ENCODE results near the gene INTS7. TPM values are rescaled to one million over a fixed set of nuclear protein-coding genes. Genes with fewer than 3 reads are reported as not detected.

INTS7 gene
- total RNA-seq, 1 donor from 2014 or later, result 30.6 TPM

DNA sequence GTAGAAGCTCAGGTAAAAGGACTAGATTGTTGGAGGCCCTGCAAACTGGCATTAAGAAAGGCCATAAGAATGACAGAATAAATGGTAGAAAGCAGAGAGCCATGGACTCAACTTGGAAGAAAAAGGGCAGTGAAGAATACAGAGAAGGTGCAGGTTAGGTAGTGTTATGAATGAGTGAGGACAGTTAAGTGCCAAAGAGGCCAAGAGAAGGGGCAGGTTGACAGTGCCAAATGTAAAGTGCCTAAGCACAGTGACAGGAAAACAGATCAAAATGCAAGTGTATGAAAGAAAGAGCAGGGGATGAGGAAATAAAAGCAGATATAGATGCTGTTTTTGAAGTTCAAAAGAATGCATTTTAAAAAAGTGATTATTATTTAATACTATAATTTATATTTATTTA lies 43.7 kb downstream of the INTS7 start:
- Mint-ChIP-seq H3K27me3 (no peaks in the 10 kb centered on the region), H3K4me1 (ENCODE audit: low read depth) (no peaks in the 10 kb centered on the region), H3K27ac (no peak overlapping the region), H3K9me3 (ENCODE audit: low read depth) (no peaks in the 10 kb centered on the region), H3K4me3 (ENCODE audit: low read depth) (no peak overlapping the region), H3K36me3 (ENCODE audit: insufficient read depth) (peaks cover 12% of the 10 kb centered on the region)
- TF ChIP-seq, protein P1, sequence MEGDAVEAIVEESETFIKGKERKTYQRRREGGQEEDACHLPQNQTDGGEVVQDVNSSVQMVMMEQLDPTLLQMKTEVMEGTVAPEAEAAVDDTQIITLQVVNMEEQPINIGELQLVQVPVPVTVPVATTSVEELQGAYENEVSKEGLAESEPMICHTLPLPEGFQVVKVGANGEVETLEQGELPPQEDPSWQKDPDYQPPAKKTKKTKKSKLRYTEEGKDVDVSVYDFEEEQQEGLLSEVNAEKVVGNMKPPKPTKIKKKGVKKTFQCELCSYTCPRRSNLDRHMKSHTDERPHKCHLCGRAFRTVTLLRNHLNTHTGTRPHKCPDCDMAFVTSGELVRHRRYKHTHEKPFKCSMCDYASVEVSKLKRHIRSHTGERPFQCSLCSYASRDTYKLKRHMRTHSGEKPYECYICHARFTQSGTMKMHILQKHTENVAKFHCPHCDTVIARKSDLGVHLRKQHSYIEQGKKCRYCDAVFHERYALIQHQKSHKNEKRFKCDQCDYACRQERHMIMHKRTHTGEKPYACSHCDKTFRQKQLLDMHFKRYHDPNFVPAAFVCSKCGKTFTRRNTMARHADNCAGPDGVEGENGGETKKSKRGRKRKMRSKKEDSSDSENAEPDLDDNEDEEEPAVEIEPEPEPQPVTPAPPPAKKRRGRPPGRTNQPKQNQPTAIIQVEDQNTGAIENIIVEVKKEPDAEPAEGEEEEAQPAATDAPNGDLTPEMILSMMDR (IDR thresholded peaks at IDR 0.05; ENCODE audit: unreplicated experiment), result no peak
- DNase-seq (ENCODE audit: low spot score, unreplicated experiment), result no peak

DNA sequence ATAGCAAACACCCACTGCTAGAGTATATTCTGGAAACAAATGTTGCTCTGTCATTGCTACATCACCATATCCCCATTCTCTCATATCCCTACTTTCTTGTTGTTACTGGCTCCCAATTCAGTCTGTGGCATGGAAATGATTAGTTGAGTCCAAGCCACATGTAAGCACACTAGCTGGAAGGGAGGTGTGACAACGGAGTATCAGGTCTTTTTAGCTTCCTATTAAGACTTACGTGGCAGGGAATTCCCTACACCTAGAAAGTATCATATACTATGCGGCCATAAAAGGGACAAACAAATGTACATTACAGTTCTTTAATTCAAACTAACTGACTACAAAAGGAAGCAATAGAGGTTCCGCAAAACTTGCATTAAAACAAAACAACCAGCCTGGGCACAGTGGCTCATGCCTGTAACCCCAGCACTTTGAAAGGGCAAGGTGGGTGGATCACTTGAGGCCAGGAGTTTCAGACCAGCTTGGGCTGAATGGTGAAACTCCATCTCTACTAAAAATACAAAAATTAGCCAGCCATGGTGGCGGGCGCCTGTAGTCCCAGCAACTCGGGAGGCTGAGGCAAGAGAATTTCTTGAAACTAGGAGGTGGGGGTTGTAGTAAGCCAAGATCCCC lies 48.6 kb downstream of the INTS7 start:
- Mint-ChIP-seq H3K4me3 (ENCODE audit: low read depth) (no peak overlapping the region), H3K9me3 (ENCODE audit: low read depth) (no peaks in the 10 kb centered on the region), H3K27me3 (no peaks in the 10 kb centered on the region), H3K4me1 (ENCODE audit: low read depth) (no peaks in the 10 kb centered on the region), H3K36me3 (ENCODE audit: insufficient read depth) (peaks cover 8% of the 10 kb centered on the region), H3K27ac (no peak overlapping the region)
- DNase-seq (ENCODE audit: low spot score, unreplicated experiment), result no peak
- TF ChIP-seq, protein P1 (IDR thresholded peaks at IDR 0.05; ENCODE audit: unreplicated experiment), result no peak

DNA sequence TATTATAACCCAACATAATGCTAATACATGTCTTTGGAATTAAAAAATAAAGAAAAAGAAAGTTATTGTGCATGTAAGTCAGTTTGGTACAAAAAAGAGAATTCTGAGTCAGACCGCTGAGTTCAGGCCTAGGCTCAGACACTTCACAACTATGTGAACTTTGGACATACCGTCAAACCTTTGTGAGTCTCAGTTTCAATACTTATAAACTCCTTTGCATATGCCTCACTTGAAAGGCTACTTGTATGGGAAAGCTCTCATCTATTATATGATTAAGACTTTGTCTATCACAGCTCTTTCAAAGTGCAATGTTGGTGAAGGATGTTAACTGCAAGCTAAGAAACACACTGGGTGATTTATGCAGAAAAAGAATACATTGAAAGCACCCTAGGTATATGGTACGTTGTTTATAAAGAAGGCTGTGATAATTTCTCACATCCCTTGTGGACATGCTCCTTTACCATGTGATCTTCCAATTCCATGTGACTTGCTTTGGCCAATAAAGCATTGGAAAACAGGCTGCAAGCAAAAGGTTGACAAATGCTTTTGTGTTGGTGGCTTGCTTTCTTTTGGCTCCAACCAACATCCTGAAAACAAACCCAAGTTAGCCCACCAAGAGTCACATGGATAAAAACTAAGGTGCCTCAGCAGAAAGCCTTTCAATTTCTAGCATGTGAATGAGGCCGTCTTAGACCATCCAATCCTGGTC lies 49.6 kb downstream of the INTS7 start:
- no peak for DNase-seq (ENCODE audit: low spot score, unreplicated experiment)
- Mint-ChIP-seq H3K9me3 (ENCODE audit: low read depth) (no peaks in the 10 kb centered on the region), H3K36me3 (ENCODE audit: insufficient read depth) (peaks cover 6% of the 10 kb centered on the region), H3K27me3 (no peaks in the 10 kb centered on the region), H3K27ac (no peak overlapping the region), H3K4me3 (ENCODE audit: low read depth) (no peak overlapping the region), H3K4me1 (ENCODE audit: low read depth) (no peaks in the 10 kb centered on the region)
- TF ChIP-seq, protein P1 (IDR thresholded peaks at IDR 0.05; ENCODE audit: unreplicated experiment), result no peak

DNA sequence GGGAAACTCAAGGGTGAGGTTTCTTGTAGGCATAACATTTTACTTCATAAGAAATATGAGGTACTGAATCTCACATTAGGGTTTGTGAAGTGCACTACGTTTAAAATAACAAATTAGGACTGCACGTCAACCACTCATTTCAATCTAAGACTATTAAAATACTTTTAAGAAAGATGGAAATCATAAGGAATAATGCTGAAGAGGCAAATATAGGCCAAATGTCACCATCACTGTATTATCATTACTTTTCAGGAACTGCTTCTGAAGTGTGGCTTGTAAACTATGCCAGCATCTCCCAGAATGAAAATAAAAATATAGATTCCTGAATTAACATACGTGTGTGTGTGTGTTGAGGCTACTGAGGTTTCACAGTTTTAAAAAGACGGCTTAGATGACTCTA lies 56.8 kb downstream of the INTS7 start:
- Mint-ChIP-seq H3K4me1 (ENCODE audit: low read depth) (no peaks in the 10 kb centered on the region), H3K27ac (no peak overlapping the region), H3K27me3 (no peaks in the 10 kb centered on the region), H3K9me3 (ENCODE audit: low read depth) (no peaks in the 10 kb centered on the region), H3K36me3 (ENCODE audit: insufficient read depth) (peaks cover 18% of the 10 kb centered on the region), H3K4me3 (ENCODE audit: low read depth) (no peak overlapping the region)
- TF ChIP-seq, protein P1 (IDR thresholded peaks at IDR 0.05; ENCODE audit: unreplicated experiment), result no peak
- no peak for DNase-seq (ENCODE audit: low spot score, unreplicated experiment)

DNA sequence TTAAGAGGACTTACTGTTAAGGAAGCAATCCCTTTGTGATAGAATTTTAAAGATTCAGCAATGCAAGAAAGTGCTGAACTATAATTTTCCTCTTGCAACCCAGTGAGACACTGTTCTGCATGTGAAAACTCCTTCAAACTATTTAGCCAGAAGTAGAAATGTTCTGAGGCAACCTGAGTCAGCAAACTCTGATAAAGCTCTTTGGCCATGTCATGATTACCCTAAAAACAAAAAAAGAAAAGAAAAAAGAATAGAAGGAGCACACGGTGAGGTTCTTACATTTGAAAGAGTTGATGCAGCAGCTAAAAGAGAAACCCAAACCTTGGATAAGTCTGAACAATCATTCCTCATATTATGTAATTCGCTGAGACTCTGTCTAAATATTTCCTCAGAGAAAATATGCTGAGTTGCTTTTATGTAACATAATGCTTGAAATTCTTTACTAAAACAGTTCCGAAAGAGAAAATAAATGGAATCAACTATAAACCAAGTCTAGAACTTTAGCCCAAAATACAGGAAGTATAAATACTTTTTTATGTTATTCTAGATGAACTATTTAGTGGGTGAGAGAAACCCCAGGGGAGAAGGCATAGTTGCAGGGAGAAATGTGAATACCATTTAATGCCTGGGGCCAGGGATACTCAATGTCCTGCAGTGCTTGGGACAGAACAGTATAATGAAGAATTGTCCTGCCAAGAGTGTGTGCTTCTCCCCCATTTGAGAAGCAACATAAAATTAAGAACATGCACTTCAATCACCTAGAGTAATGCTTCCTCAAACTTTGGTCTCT lies 60.0 kb downstream of the INTS7 start:
- Mint-ChIP-seq H3K4me3 (ENCODE audit: low read depth) (no peak overlapping the region), H3K27ac (no peak overlapping the region)

More for the DNA sequence above, 60.0 kb downstream of the INTS7 start:
- Mint-ChIP-seq H3K9me3 (ENCODE audit: low read depth) (no peaks in the 10 kb centered on the region), H3K27me3 (no peaks in the 10 kb centered on the region), H3K36me3 (ENCODE audit: insufficient read depth) (peaks cover 14% of the 10 kb centered on the region), H3K4me1 (ENCODE audit: low read depth) (no peaks in the 10 kb centered on the region)
- no peak for DNase-seq (ENCODE audit: low spot score, unreplicated experiment)
- TF ChIP-seq, protein P1 (IDR thresholded peaks at IDR 0.05; ENCODE audit: unreplicated experiment), result no peak
